VCaP (cell line): Measurements from ENCODE around the gene SIM1.

Source experiments
- H3K27ac ChIP-seq: fragments of 450-650 bp; 2 replicates; pipeline ENCODE4 v1.5.1; 2017
- CTCF ChIP-seq: fragments of 450-650 bp; conservative IDR thresholded peaks from 2 replicates; pipeline ENCODE4 v1.5.1; 2017; ENCODE audit warnings: mild to moderate bottlenecking, moderate library complexity

SIM1 gene

GRCh38 chr6:100346203-100346602, 118.5 kb downstream of the SIM1 start:
- H3K27ac ChIP-seq = no peak overlapping the region
- TF ChIP-seq CTCF = no peak

GRCh38 chr6:100344761-100345160, 120.0 kb downstream of the SIM1 start:
- no peak overlapping the region for H3K27ac ChIP-seq

GRCh38 chr6:100344321-100344720, 120.4 kb downstream of the SIM1 start:
- no peak overlapping the region for H3K27ac ChIP-seq
- no peak for TF ChIP-seq CTCF

More at GRCh38 chr6:100344761-100345160, 120.0 kb downstream of the SIM1 start:
- no peak for TF ChIP-seq CTCF

- H3K27ac ChIP-seq = no peak overlapping the region
- no peak for TF ChIP-seq CTCF
Observed at GRCh38 chr6:100343316-100344077, 121.2 kb downstream of the SIM1 start.

GRCh38 chr6:100342830-100343229, 121.9 kb downstream of the SIM1 start:
- no peak for TF ChIP-seq CTCF
- H3K27ac ChIP-seq = no peak overlapping the region

- TF ChIP-seq CTCF = no peak
- H3K27ac ChIP-seq = no peak overlapping the region
Observed at GRCh38 chr6:100339574-100340255, 125.0 kb downstream of the SIM1 start.

- H3K27ac ChIP-seq = no peak overlapping the region
- TF ChIP-seq CTCF = no peak
Observed at GRCh38 chr6:100338090-100338489, 126.6 kb downstream of the SIM1 start.
